ENCODE results near the gene SRP68. TPM values are rescaled to one million over a fixed set of nuclear protein-coding genes. Genes with fewer than 3 reads are reported as not detected.
A peak's percentile ranks its signal among the peaks of the same experiment; 100 is the strongest.
"Not testable (repeated sequence)": the region's sequence is repeated elsewhere in the genome, so short reads cannot be mapped to it uniquely, and the experiment has no call there.

Gene SRP68
- total RNA-seq, 2 donors from 2014 or later, result 80.4 to 89.2 TPM

DNA sequence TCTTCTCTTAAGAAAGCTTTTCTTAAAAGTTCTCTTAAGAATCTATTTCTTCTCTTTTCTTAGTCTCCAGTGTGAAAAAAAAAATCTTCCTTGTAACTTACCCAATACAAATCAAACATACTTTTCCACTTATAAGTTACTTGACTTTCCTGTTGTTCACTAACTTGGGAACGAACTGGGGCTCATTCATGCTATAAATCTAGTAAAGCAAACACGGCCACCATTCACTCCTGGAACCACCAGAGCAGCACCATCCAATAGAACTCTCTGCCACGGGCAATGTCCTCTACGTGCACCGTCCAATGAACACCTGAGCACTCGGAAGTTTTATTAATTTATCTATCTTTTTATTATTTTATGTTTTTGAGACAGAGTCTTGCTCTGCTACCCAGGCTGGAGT is 20.8 kb downstream of the SRP68 start:
- Mint-ChIP-seq H3K27ac (peak overlapping the region; percentile 53), H3K27me3 (no peaks in the 10 kb centered on the region), H3K4me3 (no peak overlapping the region), H3K36me3 (ENCODE audit: low read depth) (peaks cover 13% of the 10 kb centered on the region), H3K4me1 (peaks cover 28% of the 10 kb centered on the region)
- no peak for DNase-seq
- ATAC-seq, result no peak
- no peaks in the 10 kb centered on the region for H3K9me3 ChIP-seq (ENCODE audit: control insufficient read depth, low read length, poor library complexity, severe bottlenecking)

DNA sequence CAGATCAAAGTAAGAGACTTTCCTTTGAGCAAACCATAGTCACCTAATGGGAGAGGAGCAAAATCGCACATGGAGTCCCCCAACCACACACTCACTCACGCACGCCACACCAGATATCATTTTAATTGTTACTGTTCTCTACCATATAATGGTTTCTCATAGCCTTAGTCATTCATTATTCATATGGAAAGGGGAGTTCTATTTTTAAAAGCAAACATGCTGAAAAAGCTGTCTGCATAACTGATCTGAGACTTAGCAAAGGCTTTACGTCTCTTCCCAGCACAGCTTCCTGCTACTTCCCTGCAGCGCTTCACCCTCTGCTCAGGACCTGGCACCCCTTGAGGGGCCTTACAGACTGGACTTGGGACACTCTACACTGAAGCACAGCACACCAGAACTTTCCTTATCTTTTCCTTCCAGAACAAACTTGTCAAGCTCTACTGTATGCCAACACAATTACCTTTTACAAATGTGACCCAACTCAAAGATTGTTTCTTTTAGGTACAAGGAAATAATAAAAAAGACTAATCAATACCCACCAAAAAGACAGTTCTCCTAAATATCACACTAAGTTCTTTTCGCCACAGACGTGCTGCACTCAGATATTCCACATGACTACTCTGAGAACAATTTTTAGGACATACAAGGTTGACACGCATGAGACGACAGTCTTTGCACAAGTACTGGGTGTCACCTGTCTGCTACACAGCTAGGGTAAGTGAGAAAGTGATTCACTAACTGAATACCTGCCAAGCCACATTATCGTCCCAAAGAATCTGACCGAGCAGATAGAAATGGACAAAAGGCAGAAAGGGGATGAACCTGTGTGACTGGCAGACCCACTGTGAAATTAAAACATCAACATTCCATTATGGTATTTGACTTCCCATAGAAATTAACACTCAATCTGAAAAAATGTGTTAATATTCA is 21.5 kb downstream of the SRP68 start:
- ATAC-seq, result no peak
- H3K9me3 ChIP-seq (ENCODE audit: control insufficient read depth, low read length, poor library complexity, severe bottlenecking), result no peaks in the 10 kb centered on the region
- peaks cover 10% of the 10 kb centered on the region for H3K36me3 Mint-ChIP-seq (ENCODE audit: low read depth)
- peaks cover 25% of the 10 kb centered on the region for H3K4me1 Mint-ChIP-seq
- DNase-seq, result no peak
- H3K27me3 Mint-ChIP-seq, result no peaks in the 10 kb centered on the region
- H3K4me3 Mint-ChIP-seq, result no peak overlapping the region
- peak overlapping the region; percentile 53 for H3K27ac Mint-ChIP-seq

DNA sequence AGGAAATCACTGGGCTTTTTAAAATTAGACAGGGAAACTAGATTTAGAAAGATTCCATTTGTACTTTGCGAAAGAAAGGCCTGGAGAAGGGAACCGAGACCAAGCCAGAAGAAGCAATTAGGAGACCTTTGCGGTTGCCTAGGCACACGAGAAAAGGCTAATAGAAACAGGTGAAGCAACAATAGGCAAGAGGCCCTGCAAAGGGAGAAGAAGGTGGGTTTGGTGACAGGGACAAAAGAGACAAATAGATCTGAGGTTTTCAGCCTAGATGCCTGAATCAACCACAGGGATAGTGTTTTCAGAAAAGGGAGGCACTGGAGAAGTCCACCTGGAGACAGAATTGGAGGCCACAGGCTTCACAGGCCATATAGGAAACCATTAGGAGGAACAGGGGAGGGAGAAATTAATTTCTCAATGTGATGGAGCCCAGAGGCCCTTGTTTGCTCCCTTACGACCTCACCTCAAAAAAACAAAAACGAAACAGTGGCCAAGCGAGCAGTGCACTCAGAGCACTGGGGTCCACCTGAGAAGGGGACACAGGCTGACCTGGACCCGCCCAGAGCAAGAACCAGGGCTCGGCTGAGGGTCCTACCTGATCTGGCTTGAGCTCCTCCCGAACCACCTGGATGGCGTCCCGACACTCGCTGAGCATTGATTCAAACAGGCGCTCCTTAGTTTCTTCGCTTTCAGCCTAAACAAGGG is 22.3 kb downstream of the SRP68 start:
- H3K27ac Mint-ChIP-seq, result peak overlapping the region; percentile 47
- H3K36me3 Mint-ChIP-seq (ENCODE audit: low read depth), result peaks cover 10% of the 10 kb centered on the region

DNA sequence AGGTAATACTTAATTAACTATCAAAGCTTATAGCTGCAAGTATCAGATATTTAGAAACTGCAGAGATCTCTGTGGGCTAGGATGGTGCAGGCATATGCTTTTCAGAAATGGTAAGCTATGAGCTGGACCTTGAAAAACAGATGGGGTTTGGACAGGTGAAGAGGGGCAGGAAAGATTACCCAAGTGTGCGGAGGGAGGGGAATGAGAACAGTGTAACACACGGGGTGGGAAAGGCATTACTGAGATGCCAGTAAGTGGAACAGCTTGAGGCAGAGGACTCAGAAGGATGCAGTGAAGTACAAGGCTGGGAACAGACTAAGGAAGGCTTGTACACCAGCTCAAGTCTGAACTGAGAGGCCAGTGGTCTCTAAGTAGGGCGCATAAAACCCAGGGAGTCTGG is 23.1 kb downstream of the SRP68 start:
- H3K9me3 ChIP-seq (ENCODE audit: control insufficient read depth, low read length, poor library complexity, severe bottlenecking), result no peaks in the 10 kb centered on the region
- Mint-ChIP-seq H3K4me1 (peaks cover 25% of the 10 kb centered on the region), H3K36me3 (ENCODE audit: low read depth) (peaks cover 10% of the 10 kb centered on the region), H3K27me3 (no peaks in the 10 kb centered on the region), H3K4me3 (no peak overlapping the region), H3K27ac (peak overlapping the region; percentile 97)
- DNase-seq, result no peak
- no peak for ATAC-seq

More for the DNA sequence above, 22.3 kb downstream of the SRP68 start:
- Mint-ChIP-seq H3K4me1 (peaks cover 25% of the 10 kb centered on the region), H3K4me3 (no peak overlapping the region), H3K27me3 (no peaks in the 10 kb centered on the region)
- no peak for DNase-seq
- no peak for ATAC-seq
- H3K9me3 ChIP-seq (ENCODE audit: control insufficient read depth, low read length, poor library complexity, severe bottlenecking), result no peaks in the 10 kb centered on the region

DNA sequence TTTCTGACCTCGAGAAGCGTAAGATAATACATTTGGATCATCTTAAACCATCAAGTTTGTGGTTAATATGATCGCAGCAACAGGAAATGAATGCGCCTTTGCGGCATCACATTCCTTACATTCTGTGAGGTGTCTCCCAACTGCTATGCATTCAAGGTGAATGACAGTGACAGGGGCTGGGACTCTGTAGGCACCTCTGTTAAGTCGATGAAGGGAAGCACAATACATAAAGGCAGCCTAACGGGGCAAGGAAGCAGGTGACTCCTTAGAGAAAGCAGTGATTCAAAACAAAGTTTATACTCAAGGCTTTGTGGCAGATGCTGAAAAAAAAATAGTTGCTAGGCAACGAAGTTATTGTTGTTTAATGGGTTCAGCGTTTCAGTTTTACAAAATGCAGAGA is 23.6 kb downstream of the SRP68 start:
- no peak for DNase-seq

DNA sequence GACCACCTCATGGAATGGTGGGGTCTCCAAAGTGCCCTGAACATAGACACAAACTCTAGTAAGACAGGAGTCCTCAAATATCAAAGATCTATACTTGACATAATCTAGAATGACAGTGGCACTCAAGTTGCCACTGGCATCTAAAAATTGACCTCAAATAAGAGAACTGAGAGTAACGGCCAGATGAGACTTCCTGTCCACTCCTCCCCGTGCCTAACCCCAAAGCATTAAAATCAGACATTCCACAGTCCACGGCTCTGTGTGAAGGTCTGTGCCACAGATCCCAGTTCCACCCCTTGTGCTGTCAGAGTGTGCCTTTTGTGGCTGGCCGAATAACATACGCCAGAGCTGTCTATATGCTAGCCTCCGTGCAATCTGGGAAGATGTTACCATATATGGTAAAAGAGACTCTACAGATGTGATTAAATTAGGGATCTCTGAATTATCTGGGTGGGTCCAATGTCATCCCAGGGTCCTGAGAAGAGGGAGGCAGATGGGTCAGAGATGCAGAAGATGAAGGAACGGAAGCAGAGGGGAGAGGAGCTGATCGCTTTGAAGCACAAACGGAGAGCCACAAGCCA is 24.2 kb downstream of the SRP68 start:
- H3K9me3 ChIP-seq (ENCODE audit: control insufficient read depth, low read length, poor library complexity, severe bottlenecking), result no peaks in the 10 kb centered on the region
- DNase-seq (no peak), ATAC-seq (no peak)
- peak overlapping the region; percentile 97 for H3K27ac Mint-ChIP-seq
- peaks cover 23% of the 10 kb centered on the region for H3K4me1 Mint-ChIP-seq
- no peaks in the 10 kb centered on the region for H3K27me3 Mint-ChIP-seq
- H3K4me3 Mint-ChIP-seq, result no peak overlapping the region
- H3K36me3 Mint-ChIP-seq (ENCODE audit: low read depth), result peaks cover 13% of the 10 kb centered on the region

More for the DNA sequence above, 23.6 kb downstream of the SRP68 start:
- Mint-ChIP-seq H3K4me1 (peaks cover 23% of the 10 kb centered on the region), H3K4me3 (no peak overlapping the region), H3K27me3 (no peaks in the 10 kb centered on the region), H3K27ac (peak overlapping the region; percentile 97), H3K36me3 (ENCODE audit: low read depth) (peaks cover 13% of the 10 kb centered on the region)
- no peaks in the 10 kb centered on the region for H3K9me3 ChIP-seq (ENCODE audit: control insufficient read depth, low read length, poor library complexity, severe bottlenecking)
- ATAC-seq, result peak; percentile 80

DNA sequence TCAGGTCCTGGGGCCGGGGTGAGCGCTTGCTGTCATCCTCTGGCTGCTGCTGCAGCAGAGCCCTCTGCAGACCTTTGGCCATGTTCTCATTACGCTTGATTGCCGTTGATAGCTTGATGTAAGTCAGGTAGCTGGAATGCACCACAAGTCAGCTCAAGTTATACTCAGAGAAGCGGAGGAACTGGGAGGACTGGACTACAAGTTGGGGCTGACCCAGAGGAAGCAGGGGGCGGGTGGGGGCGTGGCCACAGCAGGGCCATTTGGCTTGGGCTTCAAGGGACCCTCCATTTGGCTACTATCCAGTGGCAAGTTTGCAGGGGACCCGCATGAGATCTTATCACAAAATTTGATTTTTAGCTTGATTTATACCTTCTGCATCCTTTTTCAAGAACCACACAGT is 26.3 kb downstream of the SRP68 start:
- ATAC-seq, result no peak
- H3K4me1 Mint-ChIP-seq, result peaks cover 23% of the 10 kb centered on the region
- peaks cover 13% of the 10 kb centered on the region for H3K36me3 Mint-ChIP-seq (ENCODE audit: low read depth)
- no peaks in the 10 kb centered on the region for H3K9me3 ChIP-seq (ENCODE audit: control insufficient read depth, low read length, poor library complexity, severe bottlenecking)
- no peak overlapping the region for H3K4me3 Mint-ChIP-seq
- no peak for DNase-seq
- no peak overlapping the region for H3K27ac Mint-ChIP-seq
- H3K27me3 Mint-ChIP-seq, result no peaks in the 10 kb centered on the region

DNA sequence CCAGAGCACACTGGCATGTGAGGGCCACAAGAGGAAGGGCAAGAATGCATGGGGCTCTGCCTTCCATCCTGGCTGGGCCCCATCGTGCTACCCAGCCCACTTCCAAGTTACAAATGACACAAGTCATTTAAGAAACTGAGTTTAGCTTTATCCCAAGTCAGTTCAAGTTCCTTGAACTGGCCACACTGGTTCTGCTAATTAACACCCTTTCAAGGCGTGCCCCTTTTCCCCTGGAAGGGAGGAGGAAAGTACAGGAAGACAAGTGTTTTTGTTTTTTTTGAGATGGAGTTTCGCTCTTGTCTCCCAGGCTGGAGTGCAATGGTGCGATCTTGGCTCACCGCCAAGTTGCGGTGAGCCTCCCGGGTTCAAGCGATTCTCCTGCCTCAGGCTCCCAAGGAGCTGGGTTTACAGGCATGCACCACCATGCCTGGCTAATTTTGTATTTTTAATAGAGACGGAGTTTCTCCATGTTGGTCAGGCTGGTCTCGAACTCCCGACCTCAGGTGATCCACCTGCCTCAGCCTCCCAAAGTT is 27.8 kb downstream of the SRP68 start:
- H3K27ac Mint-ChIP-seq, result peak overlapping the region; percentile 14
- not testable (repeated sequence) for H3K9me3 ChIP-seq (ENCODE audit: control insufficient read depth, low read length, poor library complexity, severe bottlenecking); H3K4me3 Mint-ChIP-seq; ATAC-seq; H3K27me3 Mint-ChIP-seq; DNase-seq
- H3K36me3 Mint-ChIP-seq (ENCODE audit: low read depth), result peaks cover 14% of the 10 kb centered on the region
- peaks cover 18% of the 10 kb centered on the region for H3K4me1 Mint-ChIP-seq

DNA sequence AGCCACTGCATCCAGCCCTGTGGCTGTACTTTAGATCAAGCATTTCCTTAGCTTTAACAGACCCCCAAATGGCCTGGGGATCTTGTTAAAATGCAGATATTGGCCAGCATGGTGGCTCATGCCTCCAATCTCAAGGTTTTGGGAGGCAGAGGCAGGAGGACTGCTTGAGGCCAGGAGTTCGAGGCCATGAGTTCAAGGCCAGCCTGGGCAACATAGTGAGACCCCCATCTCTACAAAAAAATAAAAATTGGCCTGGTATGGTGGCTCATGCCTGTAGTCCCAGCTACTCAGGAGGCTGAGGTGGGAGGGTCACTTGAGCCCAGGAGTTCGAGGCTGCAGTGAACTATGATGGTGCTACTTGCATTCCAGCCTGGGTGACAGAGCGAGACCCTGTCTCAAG is 29.4 kb downstream of the SRP68 start:
- H3K4me1 Mint-ChIP-seq; DNase-seq; H3K4me3 Mint-ChIP-seq; H3K27ac Mint-ChIP-seq; H3K9me3 ChIP-seq (ENCODE audit: control insufficient read depth, low read length, poor library complexity, severe bottlenecking); ATAC-seq; H3K27me3 Mint-ChIP-seq: not testable (repeated sequence)
- peaks cover 10% of the 10 kb centered on the region for H3K36me3 Mint-ChIP-seq (ENCODE audit: low read depth)

DNA sequence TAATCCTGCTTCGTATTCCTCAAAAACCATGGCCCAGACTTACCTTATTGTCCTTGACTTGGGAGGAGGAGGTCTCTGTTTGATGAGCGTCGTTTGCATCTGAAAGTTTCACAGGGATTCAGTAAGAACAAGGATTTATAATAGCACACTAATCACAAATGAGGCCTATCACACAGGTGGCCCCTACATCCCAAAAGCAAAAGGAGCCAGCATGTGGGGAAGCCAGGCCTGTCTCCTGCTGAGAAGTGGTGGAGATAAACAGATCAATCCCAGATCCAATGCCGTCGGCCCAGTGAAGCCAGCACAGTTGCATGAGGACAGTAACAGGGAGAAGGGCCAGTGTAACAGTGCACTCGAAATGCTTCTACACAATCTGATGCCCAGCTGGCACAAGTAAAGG is 31.9 kb downstream of the SRP68 start:
- Mint-ChIP-seq H3K4me1 (peaks cover 2% of the 10 kb centered on the region), H3K36me3 (ENCODE audit: low read depth) (peaks cover 10% of the 10 kb centered on the region), H3K27ac (no peak overlapping the region), H3K4me3 (no peak overlapping the region), H3K27me3 (no peaks in the 10 kb centered on the region)
- no peak for DNase-seq
- ATAC-seq, result no peak
- no peaks in the 10 kb centered on the region for H3K9me3 ChIP-seq (ENCODE audit: control insufficient read depth, low read length, poor library complexity, severe bottlenecking)

DNA sequence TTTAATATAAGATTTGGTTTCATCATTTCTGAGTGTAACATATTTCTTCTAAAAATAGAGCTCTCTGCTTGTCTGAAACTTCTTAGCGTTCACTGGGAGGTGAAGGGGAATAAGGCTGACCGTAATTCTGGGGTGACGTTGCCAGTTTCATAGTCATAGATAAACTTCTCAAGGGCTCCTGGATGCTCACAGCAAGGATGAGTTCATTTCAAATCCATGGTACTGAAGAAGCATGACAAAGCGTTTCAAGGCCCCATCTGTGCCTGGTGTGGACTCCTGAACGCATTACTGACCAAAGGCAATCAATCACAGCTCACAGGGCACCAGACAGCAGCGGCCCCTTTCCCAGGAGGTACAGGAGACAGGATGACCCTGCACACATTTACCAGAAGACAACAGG is 33.2 kb downstream of the SRP68 start:
- DNase-seq (no peak), ATAC-seq (no peak)
- no peak overlapping the region for H3K4me3 Mint-ChIP-seq
- H3K4me1 Mint-ChIP-seq, result peaks cover 5% of the 10 kb centered on the region
- no peak overlapping the region for H3K27ac Mint-ChIP-seq
- no peaks in the 10 kb centered on the region for H3K9me3 ChIP-seq (ENCODE audit: control insufficient read depth, low read length, poor library complexity, severe bottlenecking)
- H3K36me3 Mint-ChIP-seq (ENCODE audit: low read depth), result peaks cover 9% of the 10 kb centered on the region
- H3K27me3 Mint-ChIP-seq, result no peaks in the 10 kb centered on the region

DNA sequence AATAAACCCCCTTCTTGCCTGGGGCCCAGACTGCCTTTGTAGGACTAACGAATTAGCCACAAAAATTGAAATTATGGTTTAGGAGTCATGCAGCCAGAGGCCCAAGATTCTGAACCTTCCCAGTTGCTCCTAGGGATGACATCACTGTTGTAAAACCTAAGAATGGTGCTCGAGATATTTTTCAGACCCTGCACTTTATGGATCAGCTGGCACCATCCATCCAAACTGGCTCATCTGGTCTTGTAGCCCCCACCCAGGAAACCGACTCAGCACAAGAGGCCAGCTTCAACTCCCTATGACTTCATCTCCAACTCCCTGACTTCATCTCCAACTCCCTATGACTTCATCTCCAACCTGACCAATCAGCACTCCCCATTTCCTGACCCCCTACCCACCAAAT is 34.3 kb downstream of the SRP68 start:
- ATAC-seq (no peak), DNase-seq (no peak)
- Mint-ChIP-seq H3K4me3 (no peak overlapping the region), H3K27me3 (no peaks in the 10 kb centered on the region), H3K36me3 (ENCODE audit: low read depth) (peaks cover 7% of the 10 kb centered on the region), H3K4me1 (peaks cover 5% of the 10 kb centered on the region), H3K27ac (no peak overlapping the region)
- H3K9me3 ChIP-seq (ENCODE audit: control insufficient read depth, low read length, poor library complexity, severe bottlenecking), result no peaks in the 10 kb centered on the region
